ENCODE measurements around the gene WHAMM.

WHAMM gene

GRCh38 chr15:82871358-82871757 is 61.9 kb downstream of the WHAMM start:
- no peak for DNase-seq

DNA sequence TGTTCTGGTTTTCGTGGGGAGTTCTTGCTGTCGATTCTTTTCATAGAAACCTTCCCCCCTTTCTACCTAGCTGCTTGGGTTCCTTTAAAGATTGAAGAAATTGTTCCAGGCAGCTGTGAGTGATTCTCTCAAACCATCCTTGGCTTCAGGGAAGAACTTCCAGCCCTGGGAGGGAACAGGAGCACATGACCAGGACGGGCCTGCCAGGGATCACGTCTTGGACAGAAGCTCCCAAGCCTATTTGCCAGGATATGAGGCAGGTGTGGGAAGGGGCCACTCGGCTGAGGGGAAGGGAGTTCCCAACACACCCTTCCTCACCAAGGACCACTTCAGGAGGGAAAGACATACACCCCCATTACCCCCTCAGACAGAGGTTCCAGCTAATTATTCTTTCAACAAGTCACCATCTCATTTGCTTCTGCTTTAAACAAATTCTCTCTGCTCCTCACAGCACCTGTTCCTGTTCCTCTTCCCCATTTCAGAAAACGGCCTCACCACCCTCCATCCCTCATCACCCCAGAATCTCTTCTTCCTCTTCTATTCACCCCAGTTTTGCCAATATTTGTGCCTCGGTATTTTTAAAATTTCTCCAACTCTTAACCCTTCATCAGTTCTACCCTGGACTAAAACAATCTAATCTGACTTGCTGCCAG is 62.5 kb downstream of the WHAMM start:
- no peak for DNase-seq

GRCh38 chr15:82873000-82873680 is 63.7 kb downstream of the WHAMM start:
- DNase-seq, result no peak

- DNase-seq, result no peak
These were observed 64.8 kb downstream of the WHAMM start for GRCh38 chr15:82874267-82874666.

DNA sequence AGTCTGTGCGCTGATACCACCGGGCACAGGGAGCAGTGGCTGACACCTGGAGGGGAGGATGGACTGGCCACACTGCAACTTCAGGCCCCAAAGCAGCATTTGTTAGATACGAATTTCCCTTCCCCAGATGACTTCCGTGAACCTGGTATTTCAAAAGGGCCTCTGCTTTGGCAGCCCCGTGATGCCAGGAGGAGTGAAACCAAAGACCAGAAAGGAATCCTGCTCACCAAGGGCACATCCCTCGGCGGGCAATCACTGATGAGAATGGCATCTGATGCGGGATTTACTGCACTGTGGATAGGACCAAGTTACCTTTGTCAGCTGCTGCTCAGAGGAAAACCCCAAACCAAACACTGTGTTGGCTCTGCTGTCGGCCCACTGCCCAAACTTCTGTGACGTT is 65.5 kb downstream of the WHAMM start:
- DNase-seq, result no peak

DNA sequence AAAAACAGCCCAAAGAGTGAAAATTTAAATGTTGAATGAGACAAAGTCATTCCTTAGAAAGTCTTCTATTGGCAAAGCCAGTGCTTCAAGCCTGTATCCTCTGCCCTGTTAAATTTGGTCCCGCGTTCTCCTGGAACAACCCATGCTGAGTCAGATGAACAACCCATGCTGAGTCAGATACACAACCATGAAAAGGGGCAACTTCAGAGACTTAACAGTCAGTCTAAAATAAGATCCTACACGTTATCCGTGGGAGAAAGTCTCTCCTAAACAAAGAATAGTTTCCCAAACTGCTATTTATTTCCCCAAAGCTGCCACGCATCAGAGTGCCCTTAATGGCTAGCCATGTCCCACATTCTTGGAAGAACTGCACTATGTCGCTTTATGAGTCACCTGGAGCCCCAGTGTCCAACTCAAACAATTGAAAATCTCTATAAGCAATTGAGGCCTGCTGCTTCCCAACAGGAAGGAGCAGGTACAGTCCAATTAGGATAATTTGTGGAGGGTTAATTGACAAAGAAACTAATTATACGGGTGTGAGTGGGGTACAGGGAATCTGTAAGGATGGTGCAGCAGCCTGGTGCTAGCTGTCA is 66.1 kb downstream of the WHAMM start:
- no peak for DNase-seq

DNA sequence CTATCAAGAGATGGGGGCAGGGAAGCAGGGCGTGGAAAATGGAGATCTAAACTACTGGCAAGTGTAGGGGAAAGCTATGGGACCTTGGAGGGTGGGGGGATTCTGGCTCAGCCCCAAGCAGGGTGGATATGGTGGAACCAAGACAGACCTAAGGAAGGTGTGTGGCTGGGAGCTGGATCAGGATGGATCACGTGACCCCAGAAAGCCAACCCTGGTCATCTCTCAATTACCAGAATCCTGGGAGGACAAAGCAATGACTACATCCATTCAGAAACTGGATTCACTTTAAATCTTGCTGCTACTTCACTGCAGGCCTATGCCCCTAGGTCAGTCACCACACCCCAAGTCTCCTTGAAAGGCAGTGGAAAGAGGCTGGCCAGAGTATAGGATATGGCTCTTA is 68.4 kb downstream of the WHAMM start:
- no peak for DNase-seq

- DNase-seq, result no peak
These were observed 68.9 kb downstream of the WHAMM start for GRCh38 chr15:82878325-82878724.

- DNase-seq, result no peak
These were observed 71.3 kb downstream of the WHAMM start for GRCh38 chr15:82880704-82881103.

DNA sequence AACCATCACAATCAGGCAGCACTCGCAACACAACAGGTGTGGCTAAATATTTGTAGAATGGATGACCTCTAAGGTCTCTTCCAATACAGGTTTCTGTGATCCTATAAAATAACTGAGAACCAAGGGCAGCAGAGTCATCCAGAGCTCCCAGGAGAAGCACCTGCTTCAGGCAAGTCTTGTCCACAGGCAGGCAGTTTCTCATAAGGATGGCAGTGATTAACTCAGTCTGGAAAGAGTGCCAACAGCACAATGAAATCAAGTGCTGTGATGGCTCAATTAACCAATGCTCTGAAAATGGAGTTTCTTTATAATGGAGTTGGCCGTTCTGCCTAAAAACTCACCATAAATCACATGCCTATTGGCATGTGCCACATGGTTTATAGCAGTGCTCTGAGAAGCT is 72.3 kb downstream of the WHAMM start:
- no peak for DNase-seq

DNA sequence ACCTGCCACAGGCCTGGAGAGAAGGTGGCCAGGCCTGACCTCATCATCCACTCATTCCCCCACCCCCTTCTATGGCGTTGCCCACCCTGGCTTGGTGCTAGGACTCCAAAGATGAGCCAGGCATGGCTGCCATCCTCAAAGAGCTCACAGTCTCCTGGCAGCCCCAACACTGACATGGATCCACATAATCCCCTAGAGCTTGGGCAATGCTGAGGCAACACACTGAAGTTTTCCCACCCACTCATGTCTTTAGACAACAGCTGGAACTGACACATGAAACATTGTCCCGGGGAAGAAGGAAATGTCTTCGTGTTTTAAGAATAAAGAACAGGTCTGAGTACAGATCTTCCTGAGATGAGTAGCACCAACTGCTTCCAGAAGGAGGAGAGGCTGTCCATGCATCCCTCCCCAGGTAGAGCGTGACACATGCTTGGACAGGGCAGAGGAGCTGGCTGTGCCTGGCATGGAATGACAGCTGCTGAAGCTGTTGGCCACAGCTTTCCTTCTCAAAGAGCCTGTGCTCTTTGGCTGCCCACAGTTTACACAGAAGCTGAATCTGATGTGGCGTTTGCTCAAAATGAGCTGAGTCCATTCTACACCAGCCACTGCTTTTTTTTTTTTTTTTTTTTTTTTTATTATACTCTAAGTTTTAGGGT is 73.0 kb downstream of the WHAMM start:
- no peak for DNase-seq
